ENCODE data around the gene SUSD6. TPM values are rescaled to one million over a fixed set of nuclear protein-coding genes. Genes with fewer than 3 reads are reported as not detected.

SUSD6 gene
- total RNA-seq, 2 donors from 2014 or later = 41.1 to 52.3 TPM

- peaks cover 3% of the 10 kb centered on the region for H3K4me1 ChIP-seq (replicated peaks)
- WGBS = 77% methylated on average over 4 of the region's 4 CpGs
- no peak for DNase-seq (ENCODE audit: low spot score)
- intact Hi-C loops (cut with DNase I) = no loop called here
- no peak overlapping the region for H3K4me3 ChIP-seq
- H3K27me3 ChIP-seq (replicated peaks; ENCODE audit: insufficient read depth) = no peaks in the 10 kb centered on the region
- no peak for TF ChIP-seq POLR2AphosphoS5 (IDR thresholded peaks at IDR 0.05)
- no peak for TF ChIP-seq POLR2A (IDR thresholded peaks at IDR 0.05)
- no peak for TF ChIP-seq CTCF (IDR thresholded peaks at IDR 0.05)
- no peak overlapping the region for H3K27ac ChIP-seq
- no peaks in the 10 kb centered on the region for H3K9me3 ChIP-seq
- H3K36me3 ChIP-seq = no peaks in the 10 kb centered on the region
Observed at GRCh38 chr14:69687606-69688298, 76.4 kb downstream of the SUSD6 start.

GRCh38 chr14:69688299-69688649, 76.9 kb downstream of the SUSD6 start:
- TF ChIP-seq POLR2AphosphoS5 (IDR thresholded peaks at IDR 0.05) (no peak), CTCF (IDR thresholded peaks at IDR 0.05) (no peak), POLR2A (IDR thresholded peaks at IDR 0.05) (no peak)
- H3K36me3 ChIP-seq = no peaks in the 10 kb centered on the region
- no peak for DNase-seq (ENCODE audit: low spot score)
- H3K27me3 ChIP-seq (replicated peaks; ENCODE audit: insufficient read depth) = no peaks in the 10 kb centered on the region
- H3K9me3 ChIP-seq = no peaks in the 10 kb centered on the region
- WGBS = 69% methylated on average over 1 of the region's 1 CpG
- peaks cover 3% of the 10 kb centered on the region for H3K4me1 ChIP-seq (replicated peaks)
- no peak overlapping the region for H3K27ac ChIP-seq
- H3K4me3 ChIP-seq = no peak overlapping the region
- intact Hi-C loops (cut with DNase I) = no loop called here

- TF ChIP-seq CTCF (IDR thresholded peaks at IDR 0.05) = no peak
- no peak for TF ChIP-seq POLR2A (IDR thresholded peaks at IDR 0.05)
- no peak for TF ChIP-seq POLR2AphosphoS5 (IDR thresholded peaks at IDR 0.05)
- Histone ChIP-seq H3K4me3 (no peak overlapping the region), H3K36me3 (no peaks in the 10 kb centered on the region), H3K9me3 (no peaks in the 10 kb centered on the region), H3K27me3 (replicated peaks; ENCODE audit: insufficient read depth) (no peaks in the 10 kb centered on the region), H3K4me1 (replicated peaks) (peaks cover 3% of the 10 kb centered on the region), H3K27ac (no peak overlapping the region)
- intact Hi-C loops (cut with DNase I) = no loop called here
- 97% methylated on average over 2 of the region's 2 CpGs for WGBS
- DNase-seq (ENCODE audit: low spot score) = no peak
Observed at GRCh38 chr14:69690042-69690441, 78.6 kb downstream of the SUSD6 start.

GRCh38 chr14:69692594-69692993, 81.2 kb downstream of the SUSD6 start:
- Histone ChIP-seq H3K27me3 (replicated peaks; ENCODE audit: insufficient read depth) (no peaks in the 10 kb centered on the region), H3K36me3 (no peaks in the 10 kb centered on the region), H3K4me1 (replicated peaks) (peaks cover 19% of the 10 kb centered on the region), H3K4me3 (no peak overlapping the region), H3K9me3 (no peaks in the 10 kb centered on the region), H3K27ac (no peak overlapping the region)
- TF ChIP-seq POLR2A (IDR thresholded peaks at IDR 0.05) (no peak), POLR2AphosphoS5 (IDR thresholded peaks at IDR 0.05) (no peak), CTCF (IDR thresholded peaks at IDR 0.05) (no peak)
- 81% methylated on average over 1 of the region's 1 CpG for WGBS
- no peak for DNase-seq (ENCODE audit: low spot score)
- intact Hi-C loops (cut with DNase I) = no loop called here

- WGBS = 41% methylated on average over 3 of the region's 3 CpGs
- Histone ChIP-seq H3K27me3 (replicated peaks; ENCODE audit: insufficient read depth) (no peaks in the 10 kb centered on the region), H3K27ac (no peak overlapping the region), H3K4me1 (replicated peaks) (peaks cover 17% of the 10 kb centered on the region), H3K4me3 (no peak overlapping the region), H3K36me3 (no peaks in the 10 kb centered on the region), H3K9me3 (no peaks in the 10 kb centered on the region)
- intact Hi-C loops (cut with DNase I) = no loop called here
- TF ChIP-seq POLR2AphosphoS5 (IDR thresholded peaks at IDR 0.05) = no peak
- TF ChIP-seq POLR2A (IDR thresholded peaks at IDR 0.05) = no peak
- no peak for TF ChIP-seq CTCF (IDR thresholded peaks at IDR 0.05)
- no peak for DNase-seq (ENCODE audit: low spot score)
Observed at GRCh38 chr14:69693145-69693544, 81.7 kb downstream of the SUSD6 start.

All from prostate gland (tissue), 2 donors.